Cardiac muscle cell (in vitro differentiated cells and primary cell): ENCODE measurements around the gene S100PBP. TPM values are rescaled to one million over a fixed set of nuclear protein-coding genes. Genes with fewer than 3 reads are reported as not detected.

ENCODE experiments used
- DNase-seq, 2 donors: peaks; one replicate each; pipeline versions ENCODE4 v3.0.0 to v3.0.0-alpha.2; 2010 to 2017; ENCODE audit warnings: low read depth in 1 of 2, low spot score in 1 of 2
- H3K27ac ChIP-seq: fragments of 200-600 bp; sonication (generic); 2 replicates; pipeline ENCODE4 v1.5.1; 2016
- H3K27me3 ChIP-seq: fragments of 200-600 bp; sonication (generic); 2 replicates; pipeline ENCODE4 v1.6.0; 2016; ENCODE audit warnings: control low read depth
- H3K36me3 ChIP-seq: fragments of 200-600 bp; sonication (generic); 2 replicates; pipeline ENCODE4 v1.5.1; 2016; ENCODE audit warnings: control low read depth
- H3K4me1 ChIP-seq: fragments of 200-600 bp; sonication (generic); 2 replicates; pipeline ENCODE4 v1.8.1; 2017; ENCODE audit warnings: low read depth, mild to moderate bottlenecking, mixed run types
- H3K4me3 ChIP-seq: fragments of 200-600 bp; sonication (generic); 2 replicates; pipeline ENCODE4 v1.5.1; 2016; ENCODE audit warnings: mild to moderate bottlenecking
- H3K9me3 ChIP-seq: fragments of 200-600 bp; sonication (generic); 2 replicates; pipeline ENCODE4 v1.5.1; 2017; ENCODE audit warnings: low read depth, mild to moderate bottlenecking, control low read depth
- polyA plus RNA-seq: library from polyadenylated mRNA; unstranded; fragments of >200 nt; fragmentation: Nextera tagmentation; extraction: Ambion mirVana; gene quantifications from 2 replicates; pipeline ENCODE4 v1.2.1, GENCODE V29; 2016
- total RNA-seq: library from RNA; depleted of rRNA; stranded (reverse); fragments of >200 nt; gene quantifications from 2 replicates; pipeline ENCODE4 v1.2.3, GENCODE V29; 2016
- TF ChIP-seq, protein P1 (sequence below): IDR thresholded peaks from 2 replicates; pipeline ENCODE4 v1.5.1; 2012; ENCODE audit warnings: low read depth, mild to moderate bottlenecking, low read length

S100PBP gene
- total and polyA plus RNA-seq, 2 experiments from 2014 or later: 30.5 to 40.5 TPM

DNA sequence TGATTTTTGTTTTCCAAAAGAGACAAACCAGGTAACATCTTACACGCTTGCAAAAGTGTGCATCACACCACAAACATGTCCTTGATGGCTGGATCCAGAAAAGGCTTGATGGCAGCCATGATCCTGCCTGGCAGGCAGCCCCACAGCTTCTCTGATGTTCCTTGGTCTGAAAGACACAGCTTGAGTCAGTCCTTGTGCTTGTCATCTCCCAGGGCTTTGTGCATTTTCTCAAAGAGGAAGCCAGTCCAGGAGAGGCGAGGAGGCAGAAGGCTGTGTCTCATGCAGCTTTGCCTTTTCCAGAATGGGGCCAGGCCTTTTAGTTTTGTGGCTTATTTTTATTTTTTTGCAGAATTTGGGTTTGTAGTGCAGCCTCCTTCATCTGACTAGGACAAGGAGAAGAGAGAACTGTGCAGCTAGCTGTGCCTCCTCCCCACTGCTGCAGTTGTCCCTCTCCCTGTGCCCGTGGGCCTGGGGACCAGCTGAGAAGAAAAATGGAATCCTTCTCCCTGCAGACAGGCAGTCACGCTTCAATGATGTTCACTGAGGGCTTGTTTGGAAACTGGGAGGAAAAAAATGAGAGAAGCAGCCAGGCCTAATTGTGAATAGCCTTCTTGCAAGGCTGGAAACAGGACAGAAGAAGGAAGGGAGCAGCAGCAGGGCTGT, 45.9 kb downstream of the S100PBP start:
- Histone ChIP-seq H3K4me3 (no peak overlapping the region), H3K36me3 (peaks cover 7% of the 10 kb centered on the region), H3K27ac (no peak overlapping the region), H3K27me3 (no peaks in the 10 kb centered on the region), H3K4me1 (no peaks in the 10 kb centered on the region), H3K9me3 (no peaks in the 10 kb centered on the region)
- no peak for DNase-seq
- TF ChIP-seq, protein P1, sequence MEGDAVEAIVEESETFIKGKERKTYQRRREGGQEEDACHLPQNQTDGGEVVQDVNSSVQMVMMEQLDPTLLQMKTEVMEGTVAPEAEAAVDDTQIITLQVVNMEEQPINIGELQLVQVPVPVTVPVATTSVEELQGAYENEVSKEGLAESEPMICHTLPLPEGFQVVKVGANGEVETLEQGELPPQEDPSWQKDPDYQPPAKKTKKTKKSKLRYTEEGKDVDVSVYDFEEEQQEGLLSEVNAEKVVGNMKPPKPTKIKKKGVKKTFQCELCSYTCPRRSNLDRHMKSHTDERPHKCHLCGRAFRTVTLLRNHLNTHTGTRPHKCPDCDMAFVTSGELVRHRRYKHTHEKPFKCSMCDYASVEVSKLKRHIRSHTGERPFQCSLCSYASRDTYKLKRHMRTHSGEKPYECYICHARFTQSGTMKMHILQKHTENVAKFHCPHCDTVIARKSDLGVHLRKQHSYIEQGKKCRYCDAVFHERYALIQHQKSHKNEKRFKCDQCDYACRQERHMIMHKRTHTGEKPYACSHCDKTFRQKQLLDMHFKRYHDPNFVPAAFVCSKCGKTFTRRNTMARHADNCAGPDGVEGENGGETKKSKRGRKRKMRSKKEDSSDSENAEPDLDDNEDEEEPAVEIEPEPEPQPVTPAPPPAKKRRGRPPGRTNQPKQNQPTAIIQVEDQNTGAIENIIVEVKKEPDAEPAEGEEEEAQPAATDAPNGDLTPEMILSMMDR: no peak

DNA sequence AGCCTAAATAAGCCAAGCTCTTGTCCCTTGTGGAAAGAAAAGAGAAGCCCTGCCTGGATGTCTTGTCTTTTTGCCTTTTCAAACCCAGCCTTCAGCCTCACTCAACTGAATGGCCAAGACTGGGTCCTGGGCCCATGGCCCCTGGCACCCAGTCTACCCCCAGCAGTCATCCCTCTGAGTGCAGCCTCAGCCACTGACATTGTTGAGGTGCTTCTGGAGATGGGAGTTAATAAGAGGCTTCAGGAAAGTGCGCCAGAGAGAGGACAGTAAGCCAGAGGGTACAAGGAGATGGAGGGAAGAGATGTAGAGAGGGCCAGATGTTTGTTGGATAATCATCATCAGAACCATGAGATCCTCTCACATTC, 46.4 kb downstream of the S100PBP start:
- H3K36me3 ChIP-seq: peaks cover 7% of the 10 kb centered on the region
- TF ChIP-seq, protein P1: no peak

DNA sequence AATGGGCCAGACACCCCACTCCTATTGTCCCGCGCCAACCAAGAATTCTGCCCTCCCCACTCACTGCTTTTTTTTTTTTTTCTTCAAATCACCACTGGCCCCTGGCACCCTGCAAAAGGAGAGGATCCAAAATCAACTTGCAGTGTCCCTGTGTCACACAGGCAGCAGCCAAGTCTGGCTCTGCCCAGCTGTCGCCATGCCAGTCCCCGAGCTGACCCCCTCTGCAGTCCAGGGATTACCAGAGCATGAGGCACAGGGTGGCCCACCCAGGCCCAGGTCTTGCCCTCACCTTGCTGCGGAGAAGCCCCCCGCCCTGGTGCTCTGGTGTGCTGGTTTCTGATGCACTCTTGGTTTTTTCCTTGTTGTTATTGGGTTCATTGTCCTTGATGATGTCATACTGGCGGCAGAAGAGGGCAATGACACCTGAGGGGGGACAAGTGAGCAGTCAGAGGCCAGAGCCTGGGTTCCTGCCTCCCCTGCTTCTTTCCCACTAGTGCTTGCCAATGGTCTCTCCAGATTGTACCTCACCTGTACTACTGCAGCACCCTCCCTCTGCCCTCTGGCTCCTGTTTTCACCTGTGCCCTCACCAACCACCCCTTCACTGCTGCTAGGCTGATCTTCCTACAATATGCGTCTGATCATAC, 47.0 kb downstream of the S100PBP start:
- H3K4me1 ChIP-seq: no peaks in the 10 kb centered on the region
- H3K4me3 ChIP-seq: no peak overlapping the region
- H3K27ac ChIP-seq: no peak overlapping the region
- H3K9me3 ChIP-seq: no peaks in the 10 kb centered on the region
- TF ChIP-seq, protein P1: no peak
- DNase-seq: no peak
- peaks cover 3% of the 10 kb centered on the region for H3K27me3 ChIP-seq
- H3K36me3 ChIP-seq: peaks cover 7% of the 10 kb centered on the region

More for the DNA sequence above, 46.4 kb downstream of the S100PBP start:
- no peaks in the 10 kb centered on the region for H3K9me3 ChIP-seq
- no peaks in the 10 kb centered on the region for H3K4me1 ChIP-seq
- H3K27me3 ChIP-seq: no peaks in the 10 kb centered on the region
- no peak overlapping the region for H3K27ac ChIP-seq
- H3K4me3 ChIP-seq: no peak overlapping the region
- DNase-seq: no peak

DNA sequence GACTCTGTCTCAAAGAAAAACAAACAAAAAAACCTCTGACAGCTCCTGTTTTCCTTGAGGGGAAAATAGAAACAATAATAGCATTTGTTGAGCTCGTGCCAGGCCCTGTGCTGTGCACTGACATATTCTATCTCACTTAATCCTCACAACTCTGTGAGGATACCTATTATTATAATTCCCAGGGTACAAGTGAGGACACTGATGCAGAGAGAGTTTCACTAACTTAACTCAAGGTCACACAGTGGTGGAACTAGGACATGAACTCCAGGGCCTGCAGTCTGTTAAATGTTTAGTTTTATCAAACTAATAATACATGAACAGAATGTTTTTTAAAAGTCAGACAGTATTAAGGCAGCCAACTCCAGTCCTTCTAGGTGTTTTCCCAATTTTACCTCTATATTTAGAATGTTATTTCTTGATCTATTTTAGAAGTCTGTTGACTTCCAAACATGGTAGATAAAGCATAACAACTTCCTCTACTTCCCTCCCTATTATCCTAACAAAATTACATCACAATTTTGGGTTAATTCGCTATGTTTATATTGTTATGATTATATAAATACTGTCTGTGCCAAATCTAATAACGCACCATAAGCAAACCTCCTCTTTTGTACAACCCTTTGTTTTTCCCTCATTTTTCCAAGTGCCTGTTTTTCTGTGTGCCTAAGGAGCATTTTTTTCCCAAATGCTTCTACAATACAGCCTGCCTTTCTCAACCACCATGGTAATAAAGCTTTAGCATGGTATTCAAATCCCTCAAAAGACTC, 48.4 kb downstream of the S100PBP start:
- no peak for DNase-seq
- no peak overlapping the region for H3K27ac ChIP-seq
- peaks cover 3% of the 10 kb centered on the region for H3K27me3 ChIP-seq
- TF ChIP-seq, protein P1: no peak
- no peak overlapping the region for H3K4me3 ChIP-seq
- H3K36me3 ChIP-seq: peaks cover 7% of the 10 kb centered on the region
- no peaks in the 10 kb centered on the region for H3K9me3 ChIP-seq
- peaks cover 7% of the 10 kb centered on the region for H3K4me1 ChIP-seq

DNA sequence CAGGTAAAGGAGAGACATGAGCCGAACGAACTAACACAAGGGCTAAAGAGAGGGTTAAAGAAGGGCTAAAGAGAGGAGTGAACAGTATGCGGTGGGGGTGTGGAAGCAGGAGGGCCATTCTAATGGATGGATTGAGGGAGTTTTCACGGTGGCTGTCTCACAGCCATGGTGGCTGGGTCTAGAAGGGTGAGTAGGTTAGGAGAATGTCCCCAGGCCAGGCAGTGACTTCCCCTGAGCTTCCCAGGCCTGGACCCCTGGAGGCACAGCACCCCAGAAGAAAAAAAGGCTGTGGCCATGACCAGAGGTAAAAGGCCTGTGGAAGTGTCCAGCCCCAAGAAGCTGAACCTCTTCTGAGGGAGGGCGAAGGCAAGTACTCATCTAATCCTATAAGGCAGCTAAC, 49.7 kb downstream of the S100PBP start:
- H3K27me3 ChIP-seq: peaks cover 11% of the 10 kb centered on the region
- peaks cover 7% of the 10 kb centered on the region for H3K4me1 ChIP-seq
- H3K9me3 ChIP-seq: no peaks in the 10 kb centered on the region
- TF ChIP-seq, protein P1: no peak
- H3K4me3 ChIP-seq: no peak overlapping the region
- H3K36me3 ChIP-seq: peaks cover 5% of the 10 kb centered on the region
- no peak overlapping the region for H3K27ac ChIP-seq
- DNase-seq: no peak
